Panc1 (cell line): ENCODE measurements around the gene HHLA2. TPM values are rescaled to one million over a fixed set of nuclear protein-coding genes. Genes with fewer than 3 reads are reported as not detected.

Source experiments
- ATAC-seq: fragments of 200-7000 bp; cut with Tn5 transposase; 2 replicates; pipeline ENCODE4 v1.9.1; 2020; ENCODE audit warnings: mild to moderate bottlenecking, moderate library complexity
- BruUV-seq: library from RNA; stranded (reverse); fragments of 400-500 nt; replicated peaks from 2 replicates; lab custom pipeline; 2021; lab: Mats Ljungman, UMichigan
- CTCF ChIA-PET: fragments of 300-600 bp; sonication (Branson Sonifier 250); formaldehyde crosslinking; loops from one replicate; lab custom pipeline; 2022; ENCODE audit warnings: antibody characterized with exemption; lab: Charles Lee
- POLR2A ChIA-PET: fragments of 300-600 bp; sonication (Branson Sonifier 250); formaldehyde crosslinking; loops from one replicate; lab custom pipeline; 2022; ENCODE audit warnings: antibody characterized with exemption; lab: Charles Lee
- DNase-seq: peaks from one replicate; pipeline ENCODE4 v3.0.0-alpha.2; 2010; ENCODE audit warnings: low read depth, low spot score
- H3K27ac ChIP-seq: 2 replicates; pipeline ENCODE4 v1.5.1; 2011; ENCODE audit warnings: mild to moderate bottlenecking, low read length, inconsistent platforms
- H3K27me3 ChIP-seq: fragments of 200-500 bp; sonication (Bioruptor generic); 2 replicates; pipeline ENCODE4 v1.6.0; 2014; ENCODE audit warnings: low read length, inconsistent platforms; ENCODE audit not compliant: control insufficient read depth, insufficient read depth
- H3K36me3 ChIP-seq: fragments of 200-500 bp; sonication (Bioruptor generic); 2 replicates; pipeline ENCODE4 v1.5.1; 2014; ENCODE audit warnings: inconsistent platforms, mild to moderate bottlenecking, low read length, moderate library complexity; ENCODE audit not compliant: control insufficient read depth, insufficient read depth
- H3K4me1 ChIP-seq: 2 replicates; pipeline ENCODE4 v1.5.1; 2011; ENCODE audit warnings: inconsistent platforms, mild to moderate bottlenecking, low read length, moderate library complexity; ENCODE audit not compliant: control insufficient read depth, insufficient read depth
- H3K4me3 ChIP-seq, 2 experiments: 2 replicates each; pipeline ENCODE4 v1.5.1; 2011 to 2012; ENCODE audit warnings: low read depth in 2 of 2, low read length in 2 of 2, mild to moderate bottlenecking in 2 of 2, inconsistent platforms in 1 of 2, moderate library complexity in 1 of 2
- H3K9me3 ChIP-seq: fragments of 200-500 bp; sonication (Bioruptor generic); 2 replicates; pipeline ENCODE4 v1.5.1; 2014; ENCODE audit warnings: low read depth, mild to moderate bottlenecking, inconsistent platforms, low read length, moderate library complexity; ENCODE audit not compliant: control insufficient read depth, insufficient read depth
- CTCF ChIP-seq: fragments of 450-650 bp; IDR thresholded peaks from 2 replicates; pipeline ENCODE4 v1.5.1; 2017; ENCODE audit warnings: mild to moderate bottlenecking
- POLR2AphosphoS5 ChIP-seq: IDR thresholded peaks from 2 replicates; pipeline ENCODE4 v1.6.1; 2012; ENCODE audit warnings: mild to moderate bottlenecking, low read depth, low read length, moderate library complexity
- REST ChIP-seq, 2 experiments: IDR thresholded peaks; 2 replicates each; pipeline ENCODE4 v1.6.1; 2011 to 2012; ENCODE audit warnings: low read depth in 2 of 2, control low read depth in 1 of 2, low read length in 1 of 2, mild to moderate bottlenecking in 1 of 2, moderate library complexity in 1 of 2; ENCODE audit not compliant: insufficient read depth in 1 of 2
- SIN3A ChIP-seq: IDR thresholded peaks from 2 replicates; pipeline ENCODE4 v1.6.1; 2012; ENCODE audit warnings: low read depth, mild to moderate bottlenecking, low read length, moderate library complexity, borderline replicate concordance; ENCODE audit not compliant: insufficient read depth
- TCF7L2 ChIP-seq: IDR thresholded peaks from 2 replicates; pipeline ENCODE4 v1.6.1; 2011; ENCODE audit warnings: mild to moderate bottlenecking, low read depth, low read length, inconsistent platforms
- in situ Hi-C: cut with HindIII; loops from 2 replicates; pipeline ENCODE4 v1.10.0; 2016; ENCODE audit warnings: low sequenced_read_pairs, low pct_unique_long_range_greater_than_20kb
- intact Hi-C: fragments of 100-400 bp; cut with micrococcal nuclease; formaldehyde crosslinking; loops from one replicate; pipeline ENCODE4 v1.10.0; 2022; ENCODE audit not compliant: unreplicated experiment
- total RNA-seq: library from RNA; stranded (reverse); gene quantifications from one replicate; pipeline ENCODE4 v1.2.1, GENCODE V29; 2021; ENCODE audit not compliant: unreplicated experiment

HHLA2 gene
- total RNA-seq, 1 experiment from 2014 or later: not detected

GRCh38 chr3:108281670-108282069 is 14.7 kb upstream of the HHLA2 start:
- ATAC-seq (no peak), DNase-seq (no peak)
- H3K27ac ChIP-seq: no peak overlapping the region
- POLR2A ChIA-PET: no interaction called here
- intact Hi-C loops: no loop called here
- no peak overlapping the region for H3K4me3 ChIP-seq
- BruUV-seq: no TSS peak
- H3K4me1 ChIP-seq: no peaks in the 10 kb centered on the region
- H3K36me3 ChIP-seq: no peaks in the 10 kb centered on the region
- H3K27me3 ChIP-seq: no peaks in the 10 kb centered on the region
- H3K9me3 ChIP-seq: peaks cover 4% of the 10 kb centered on the region; the same call in 1 of the 2 replicates
- TF ChIP-seq CTCF: no peak
- no peak for TF ChIP-seq TCF7L2
- TF ChIP-seq REST (IDR thresholded peaks at IDR 0.05; ENCODE audit: insufficient read depth in 1 of 2, low read depth in 2 of 2, low read length in 1 of 2): no peak
- no peak for TF ChIP-seq SIN3A
- in situ Hi-C loops: no loop called here
- CTCF ChIA-PET: no interaction called here

- in situ Hi-C loops: no loop called here
- Histone ChIP-seq H3K27me3 (no peaks in the 10 kb centered on the region), H3K4me3 (no peak overlapping the region), H3K27ac (no peak overlapping the region), H3K36me3 (no peaks in the 10 kb centered on the region), H3K4me1 (no peaks in the 10 kb centered on the region), H3K9me3 (peaks cover 4% of the 10 kb centered on the region; the same call in 1 of the 2 replicates)
- ChIA-PET POLR2A (no interaction called here), CTCF (no interaction called here)
- TF ChIP-seq CTCF (no peak), POLR2AphosphoS5 (no peak), SIN3A (no peak), REST (IDR thresholded peaks at IDR 0.05; ENCODE audit: insufficient read depth in 1 of 2, low read depth in 2 of 2, low read length in 1 of 2) (no peak)
- BruUV-seq: no TSS peak
- intact Hi-C loops: no loop called here
- ATAC-seq: no peak
- DNase-seq: no peak
These were observed 13.3 kb upstream of the HHLA2 start for GRCh38 chr3:108283006-108283405.
